ENCODE results near the gene FAM200B. TPM values are rescaled to one million over a fixed set of nuclear protein-coding genes. Genes with fewer than 3 reads are reported as not detected.

The FAM200B gene
- polyA plus RNA-seq, 4 donors = 40.4 to 78.3 (median 55.4) TPM

- no peak for FAIRE-seq
- WGBS, 3 donors = 7 to 40% (median 25%) methylated on average over 6 of the region's 6 CpGs
Observed at GRCh38 chr4:15682242-15683142, 865 bp downstream of the FAM200B start.

GRCh38 chr4:15683143-15683495 is 1.5 kb downstream of the FAM200B start:
- peaks cover 4 to 12% (median 4%) of the 10 kb centered on the region in 3 donors for H3K4me1 ChIP-seq (ENCODE audit: control insufficient read depth in 3 of 3, insufficient read depth in 2 of 3, low read depth in 1 of 3, low read length in 2 of 3)
- no peaks in the 10 kb centered on the region for H3K27me3 ChIP-seq (ENCODE audit: control insufficient read depth in 3 of 3, insufficient read depth in 3 of 3, low read length in 3 of 3)
- 53 to 73% (median 65%) methylated on average over 2 of the region's 2 CpGs for WGBS, 3 donors
- peaks cover 0 to 2% (median 0%) of the 10 kb centered on the region in 3 donors for H3K36me3 ChIP-seq (ENCODE audit: control insufficient read depth in 3 of 3, insufficient read depth in 2 of 3, low read depth in 1 of 3, low read length in 3 of 3)
- FAIRE-seq (no peak), DNase-seq (no peak)
- H3K27ac ChIP-seq (ENCODE audit: low read depth in 1 of 3, low read length in 2 of 3) = peak overlapping the region in 1 of 3 donors; percentile 97
- H3K4me3 ChIP-seq (ENCODE audit: low read depth in 1 of 3, low read length in 3 of 3) = peak overlapping the region in 2 of 3 donors; percentile 71 to 77
- no peaks in the 10 kb centered on the region for H3K9me3 ChIP-seq (ENCODE audit: control insufficient read depth in 2 of 2, insufficient read depth in 1 of 2, low read depth in 1 of 2, low read length in 1 of 2)

More at GRCh38 chr4:15682242-15683142, 865 bp downstream of the FAM200B start:
- DNase-seq = peak; percentile 27 to 55
- peak overlapping the region; percentile 71 to 90 (median 77) for H3K4me3 ChIP-seq (ENCODE audit: low read depth in 1 of 3, low read length in 3 of 3)
- no peaks in the 10 kb centered on the region for H3K9me3 ChIP-seq (ENCODE audit: control insufficient read depth in 2 of 2, insufficient read depth in 1 of 2, low read depth in 1 of 2, low read length in 1 of 2)
- H3K27ac ChIP-seq (ENCODE audit: low read depth in 1 of 3, low read length in 2 of 3) = peak overlapping the region; percentile 86 to 99 (median 97)
- H3K36me3 ChIP-seq (ENCODE audit: control insufficient read depth in 3 of 3, insufficient read depth in 2 of 3, low read depth in 1 of 3, low read length in 3 of 3) = peaks cover 0 to 2% (median 0%) of the 10 kb centered on the region in 3 donors
- no peaks in the 10 kb centered on the region for H3K27me3 ChIP-seq (ENCODE audit: control insufficient read depth in 3 of 3, insufficient read depth in 3 of 3, low read length in 3 of 3)
- H3K4me1 ChIP-seq (ENCODE audit: control insufficient read depth in 3 of 3, insufficient read depth in 2 of 3, low read depth in 1 of 3, low read length in 2 of 3) = peaks cover 4 to 12% (median 4%) of the 10 kb centered on the region in 3 donors

GRCh38 chr4:15684498-15684897 is 2.9 kb downstream of the FAM200B start:
- no peaks in the 10 kb centered on the region for H3K9me3 ChIP-seq (ENCODE audit: control insufficient read depth in 2 of 2, insufficient read depth in 1 of 2, low read depth in 1 of 2, low read length in 1 of 2)
- 84 to 100% (median 97%) methylated on average over 1 of the region's 1 CpG for WGBS, 3 donors
- H3K27ac ChIP-seq (ENCODE audit: low read depth in 1 of 3, low read length in 2 of 3) = no peak overlapping the region
- H3K4me1 ChIP-seq (ENCODE audit: control insufficient read depth in 3 of 3, insufficient read depth in 2 of 3, low read depth in 1 of 3, low read length in 2 of 3) = peaks cover 4 to 10% (median 4%) of the 10 kb centered on the region in 3 donors
- no peak for DNase-seq
- no peak for FAIRE-seq
- H3K36me3 ChIP-seq (ENCODE audit: control insufficient read depth in 3 of 3, insufficient read depth in 2 of 3, low read depth in 1 of 3, low read length in 3 of 3) = peaks cover 0 to 5% (median 3%) of the 10 kb centered on the region in 3 donors
- H3K27me3 ChIP-seq (ENCODE audit: control insufficient read depth in 3 of 3, insufficient read depth in 3 of 3, low read length in 3 of 3) = no peaks in the 10 kb centered on the region
- H3K4me3 ChIP-seq (ENCODE audit: low read depth in 1 of 3, low read length in 3 of 3) = no peak overlapping the region

- no peak overlapping the region for H3K4me3 ChIP-seq (ENCODE audit: low read depth in 1 of 3, low read length in 3 of 3)
- no peak overlapping the region for H3K27ac ChIP-seq (ENCODE audit: low read depth in 1 of 3, low read length in 2 of 3)
- FAIRE-seq (no peak), DNase-seq (no peak)
- H3K27me3 ChIP-seq (ENCODE audit: control insufficient read depth in 3 of 3, insufficient read depth in 3 of 3, low read length in 3 of 3) = no peaks in the 10 kb centered on the region
- H3K4me1 ChIP-seq (ENCODE audit: control insufficient read depth in 3 of 3, insufficient read depth in 2 of 3, low read depth in 1 of 3, low read length in 2 of 3) = peaks cover 4 to 8% (median 8%) of the 10 kb centered on the region in 3 donors
- H3K9me3 ChIP-seq (ENCODE audit: control insufficient read depth in 2 of 2, insufficient read depth in 1 of 2, low read depth in 1 of 2, low read length in 1 of 2) = no peaks in the 10 kb centered on the region
- peaks cover 0 to 5% (median 4%) of the 10 kb centered on the region in 3 donors for H3K36me3 ChIP-seq (ENCODE audit: control insufficient read depth in 3 of 3, insufficient read depth in 2 of 3, low read depth in 1 of 3, low read length in 3 of 3)
- 86 to 90% (median 90%) methylated on average over 5 of the region's 5 CpGs for WGBS, 3 donors
Observed at GRCh38 chr4:15688051-15688450, 6.4 kb downstream of the FAM200B start.

GRCh38 chr4:15689540-15689939 is 7.9 kb downstream of the FAM200B start:
- peaks cover 0 to 4% (median 2%) of the 10 kb centered on the region in 3 donors for H3K4me1 ChIP-seq (ENCODE audit: control insufficient read depth in 3 of 3, insufficient read depth in 2 of 3, low read depth in 1 of 3, low read length in 2 of 3)
- DNase-seq (no peak), FAIRE-seq (no peak)
- WGBS, 3 donors = 87 to 97% (median 95%) methylated on average over 2 of the region's 2 CpGs
- H3K4me3 ChIP-seq (ENCODE audit: low read depth in 1 of 3, low read length in 3 of 3) = no peak overlapping the region
- peaks cover 0 to 5% (median 4%) of the 10 kb centered on the region in 3 donors for H3K36me3 ChIP-seq (ENCODE audit: control insufficient read depth in 3 of 3, insufficient read depth in 2 of 3, low read depth in 1 of 3, low read length in 3 of 3)
- H3K27ac ChIP-seq (ENCODE audit: low read depth in 1 of 3, low read length in 2 of 3) = no peak overlapping the region
- no peaks in the 10 kb centered on the region for H3K27me3 ChIP-seq (ENCODE audit: control insufficient read depth in 3 of 3, insufficient read depth in 3 of 3, low read length in 3 of 3)
- peaks cover 0 to 3% of the 10 kb centered on the region in 2 donors for H3K9me3 ChIP-seq (ENCODE audit: control insufficient read depth in 2 of 2, insufficient read depth in 1 of 2, low read depth in 1 of 2, low read length in 1 of 2)

GRCh38 chr4:15690020-15690809 is 8.6 kb downstream of the FAM200B start:
- no peak for FAIRE-seq
- no peak overlapping the region for H3K27ac ChIP-seq (ENCODE audit: low read depth in 1 of 3, low read length in 2 of 3)
- no peak for DNase-seq

GRCh38 chr4:15691346-15692135 is 9.9 kb downstream of the FAM200B start:
- no peak for DNase-seq
- Histone ChIP-seq H3K27me3 (ENCODE audit: control insufficient read depth in 3 of 3, insufficient read depth in 3 of 3, low read length in 3 of 3) (no peaks in the 10 kb centered on the region), H3K4me1 (ENCODE audit: control insufficient read depth in 3 of 3, insufficient read depth in 2 of 3, low read depth in 1 of 3, low read length in 2 of 3) (peaks cover 0 to 4% (median 0%) of the 10 kb centered on the region in 3 donors), H3K4me3 (ENCODE audit: low read depth in 1 of 3, low read length in 3 of 3) (no peak overlapping the region), H3K27ac (ENCODE audit: low read depth in 1 of 3, low read length in 2 of 3) (peak overlapping the region in 1 of 3 donors; percentile 49), H3K9me3 (ENCODE audit: control insufficient read depth in 2 of 2, insufficient read depth in 1 of 2, low read depth in 1 of 2, low read length in 1 of 2) (peaks cover 0 to 3% of the 10 kb centered on the region in 2 donors), H3K36me3 (ENCODE audit: control insufficient read depth in 3 of 3, insufficient read depth in 2 of 3, low read depth in 1 of 3, low read length in 3 of 3) (peaks cover 0 to 4% (median 3%) of the 10 kb centered on the region in 3 donors)
- WGBS, 3 donors = 48 to 78% (median 72%) methylated on average over 3 of the region's 3 CpGs
- FAIRE-seq = no peak

More at GRCh38 chr4:15690020-15690809, 8.6 kb downstream of the FAM200B start:
- Histone ChIP-seq H3K4me3 (ENCODE audit: low read depth in 1 of 3, low read length in 3 of 3) (no peak overlapping the region), H3K4me1 (ENCODE audit: control insufficient read depth in 3 of 3, insufficient read depth in 2 of 3, low read depth in 1 of 3, low read length in 2 of 3) (peaks cover 0 to 4% (median 0%) of the 10 kb centered on the region in 3 donors), H3K9me3 (ENCODE audit: control insufficient read depth in 2 of 2, insufficient read depth in 1 of 2, low read depth in 1 of 2, low read length in 1 of 2) (peaks cover 0 to 3% of the 10 kb centered on the region in 2 donors), H3K36me3 (ENCODE audit: control insufficient read depth in 3 of 3, insufficient read depth in 2 of 3, low read depth in 1 of 3, low read length in 3 of 3) (peaks cover 0 to 4% (median 3%) of the 10 kb centered on the region in 3 donors), H3K27me3 (ENCODE audit: control insufficient read depth in 3 of 3, insufficient read depth in 3 of 3, low read length in 3 of 3) (no peaks in the 10 kb centered on the region)
- WGBS, 3 donors = 82 to 92% (median 88%) methylated on average over 7 of the region's 7 CpGs

All from small intestine (tissue), 7 donors.